B cell (primary cell): Measurements from ENCODE around the gene MTMR4. TPM values are rescaled to one million over a fixed set of nuclear protein-coding genes. Genes with fewer than 3 reads are reported as not detected.

Experiments
- ATAC-seq: fragments of 200-7000 bp; cut with Tn5 transposase; one replicate; pipeline ENCODE4 v1.10.0; 2021; ENCODE audit warnings: low read depth, mild to moderate bottlenecking, moderate number of reproducible peaks, moderate library complexity
- CTCF ChIA-PET: fragments of 350-600 bp; sonication (Branson Sonifier 250); formaldehyde crosslinking; loops from one replicate; lab custom pipeline; 2021; ENCODE audit warnings: antibody characterized with exemption, inconsistent platforms; lab: Charles Lee
- POLR2A ChIA-PET: fragments of 350-600 bp; sonication (Branson Sonifier 250); formaldehyde crosslinking; loops from one replicate; lab custom pipeline; 2021; ENCODE audit warnings: antibody characterized with exemption; lab: Charles Lee
- DNase-seq: peaks from one replicate; pipeline ENCODE4 v3.0.0; 2013
- H2AFZ ChIP-seq: 2 replicates; pipeline ENCODE4 v1.6.1; 2012; ENCODE audit warnings: mild to moderate bottlenecking, low read depth, low read length; ENCODE audit not compliant: insufficient read depth, poor library complexity, severe bottlenecking
- H3K27ac ChIP-seq, 2 donors: 1 replicate in 1 of 2; 2 replicates in 1 of 2; pipeline ENCODE4 v1.5.1; 2012 to 2013; ENCODE audit warnings: low read length in 2 of 2, mild to moderate bottlenecking in 2 of 2, moderate library complexity in 1 of 2
- H3K27me3 ChIP-seq, 4 experiments: fragments of 200-600 bp in 1 of 4; sonication (generic) in 1 of 4; replicated peaks in 1 of 4; 1 replicate in 2 of 4; 2 replicates in 2 of 4; pipeline versions ENCODE4 v1.6.1 to v1.7.0; 2013 to 2016; ENCODE audit warnings: low read length in 3 of 4, mild to moderate bottlenecking in 2 of 4, mixed read lengths in 1 of 4, moderate library complexity in 1 of 4; ENCODE audit not compliant: insufficient read depth in 4 of 4, control insufficient read depth in 3 of 4; ENCODE audit errors: control extremely low read depth in 1 of 4
- H3K36me3 ChIP-seq, 2 experiments: replicated peaks in 1 of 2; 1 replicate in 1 of 2; 2 replicates in 1 of 2; pipeline versions ENCODE4 v1.6.1 to v1.7.1; 2013; ENCODE audit warnings: low read length in 1 of 2; ENCODE audit not compliant: insufficient read depth in 2 of 2, control insufficient read depth in 1 of 2; ENCODE audit errors: control extremely low read depth in 1 of 2, extremely low read depth in 1 of 2
- H3K4me1 ChIP-seq, 2 donors: fragments of 200-600 bp in 1 of 2; sonication (generic) in 1 of 2; 1 replicate in 1 of 2; 2 replicates in 1 of 2; pipeline versions ENCODE4 v1.5.1 to v1.6.1; 2013 to 2017; ENCODE audit warnings: low read length in 2 of 2; ENCODE audit not compliant: control insufficient read depth in 2 of 2, insufficient read depth in 2 of 2
- H3K4me2 ChIP-seq: replicated peaks from 2 replicates; pipeline ENCODE3; 2012; ENCODE audit warnings: mild to moderate bottlenecking, low read depth, low read length; ENCODE audit not compliant: poor library complexity, severe bottlenecking
- H3K4me3 ChIP-seq, 5 experiments: fragments of 200-600 bp in 1 of 5; sonication (generic) in 1 of 5; 1 replicate in 3 of 5; 2 replicates in 2 of 5; pipeline versions ENCODE4 v1.5.1 to v1.7.0; 2011 to 2016; ENCODE audit warnings: low read length in 4 of 5, mild to moderate bottlenecking in 4 of 5, low read depth in 2 of 5, control low read depth in 1 of 5, moderate library complexity in 1 of 5; ENCODE audit not compliant: insufficient read depth in 1 of 5; ENCODE audit errors: control extremely low read depth in 1 of 5, extremely low read depth in 1 of 5
- H3K79me2 ChIP-seq: fragments of 200-600 bp; sonication (generic); one replicate; pipeline ENCODE4 v1.6.0; 2016; ENCODE audit warnings: low read length; ENCODE audit not compliant: control insufficient read depth, insufficient read depth
- H3K9ac ChIP-seq: fragments of 200-600 bp; sonication (generic); 2 replicates; pipeline ENCODE4 v1.6.1; 2017; ENCODE audit warnings: mild to moderate bottlenecking, low read length, moderate library complexity
- H3K9me3 ChIP-seq, 3 donors: one replicate each; pipeline versions ENCODE4 v1.6.1 to v1.7.1; 2013; ENCODE audit warnings: low read length in 2 of 3; ENCODE audit not compliant: control insufficient read depth in 2 of 3, insufficient read depth in 1 of 3; ENCODE audit errors: control extremely low read depth in 1 of 3
- H4K20me1 ChIP-seq: 2 replicates; pipeline ENCODE4 v1.6.0; 2012; ENCODE audit warnings: mild to moderate bottlenecking, low read length; ENCODE audit not compliant: insufficient read depth, control insufficient read depth, poor library complexity, severe bottlenecking
- H3K27ac Mint-ChIP-seq: one replicate; pipeline ENCODE4 v1.8.0; 2021; ENCODE audit warnings: mixed read lengths
- H3K27me3 Mint-ChIP-seq: one replicate; pipeline ENCODE4 v1.8.0; 2021; ENCODE audit warnings: mixed read lengths
- H3K4me1 Mint-ChIP-seq: one replicate; pipeline ENCODE4 v1.8.0; 2021; ENCODE audit warnings: mixed read lengths
- H3K4me3 Mint-ChIP-seq: one replicate; pipeline ENCODE4 v1.8.0; 2021; ENCODE audit warnings: mixed read lengths
- H3K9me3 Mint-ChIP-seq: one replicate; pipeline ENCODE4 v1.8.0; 2022; ENCODE audit warnings: mixed read lengths; ENCODE audit not compliant: insufficient read depth
- CTCF ChIP-seq: fragments of 200-600 bp; IDR thresholded peaks from one replicate; pipeline ENCODE4 v1.8.0; 2022; ENCODE audit warnings: antibody characterized with exemption, mild to moderate bottlenecking
- EZH2 ChIP-seq: IDR thresholded peaks from 2 replicates; pipeline ENCODE4 v1.6.1; 2012; ENCODE audit warnings: borderline replicate concordance, low read depth, mild to moderate bottlenecking, moderate library complexity, low read length; ENCODE audit not compliant: insufficient read depth, poor library complexity, severe bottlenecking
- WGBS: methylation state at CpG from one replicate; pipeline ENCODE4 v1.1.5; 2013; ENCODE audit warnings: missing lambda C conversion rate; ENCODE audit not compliant: insufficient coverage; 5-methylcytosine and 5-hydroxymethylcytosine counted together
- intact Hi-C: fragments of 100-400 bp; cut with micrococcal nuclease; formaldehyde crosslinking; loops from one replicate; pipeline ENCODE4 v1.10.0; 2022
- polyA plus RNA-seq: library from polyadenylated mRNA; depleted of rRNA; stranded (reverse); fragments of >200 nt; gene quantifications from 2 replicates; pipeline ENCODE4 v1.2.3, GENCODE V29; 2012
- total RNA-seq, 2 donors: library from RNA; stranded (reverse); fragments of 120-200 nt in 1 of 2; gene quantifications; 1 replicate in 1 of 2; 2 replicates in 1 of 2; pipeline versions ENCODE4 v1.2.3 to v1.2.4, GENCODE V29; 2013 to 2022

Gene MTMR4
- total and polyA plus RNA-seq, 2 donors (not counting 1 experiment from before 2014, with no cell fraction given): 35.2 to 84.7 TPM

DNA sequence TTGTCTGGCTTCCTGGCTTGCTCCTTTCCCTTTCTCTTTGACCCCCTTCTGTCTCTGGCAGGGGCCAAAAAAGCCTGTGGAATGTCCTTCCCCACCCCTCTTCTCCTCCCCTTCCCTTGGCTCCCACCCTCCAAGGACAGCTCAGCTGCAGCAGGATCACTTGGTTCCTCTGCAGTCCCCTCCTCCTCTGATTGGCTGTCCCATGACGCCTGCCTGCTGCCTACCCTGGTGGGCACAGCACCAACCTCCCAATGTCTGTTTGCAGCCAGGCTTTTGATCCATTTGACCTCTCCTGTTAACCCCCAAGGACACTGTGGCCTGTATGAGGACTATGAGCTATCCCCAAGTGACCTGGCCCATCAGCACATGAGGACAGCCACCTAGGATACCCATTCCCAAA is 14.8 kb upstream of the MTMR4 start:
- no peaks in the 10 kb centered on the region for H3K36me3 ChIP-seq
- H3K27me3 ChIP-seq: peaks cover 0 to 33% (median 12%) of the 10 kb centered on the region in 4 experiments
- H3K9me3 Mint-ChIP-seq: no peaks in the 10 kb centered on the region
- peaks cover 6% of the 10 kb centered on the region for H3K4me1 Mint-ChIP-seq
- 64% methylated on average over 1 of the region's 1 CpG for WGBS
- H3K27ac ChIP-seq: no peak overlapping the region
- no peak overlapping the region for H3K4me3 Mint-ChIP-seq
- H4K20me1 ChIP-seq: no peaks in the 10 kb centered on the region
- no peak overlapping the region for H3K4me2 ChIP-seq
- ChIA-PET POLR2A (no interaction called here), CTCF (interaction anchor here (0.7 kb wide), 1 partner anchor 1670 kb away, joined by 5 read pairs; no protein-coding TSS in a partner anchor)
- no peaks in the 10 kb centered on the region for H3K9me3 ChIP-seq
- TF ChIP-seq EZH2 (no peak), CTCF (no peak)
- H3K79me2 ChIP-seq: no peaks in the 10 kb centered on the region
- no peak overlapping the region for H3K9ac ChIP-seq
- H3K4me3 ChIP-seq: no peak overlapping the region
- H3K4me1 ChIP-seq: peaks cover 12 to 13% of the 10 kb centered on the region in 2 donors
- DNase-seq: no peak
- H2AFZ ChIP-seq: no peak overlapping the region
- H3K27ac Mint-ChIP-seq: no peak overlapping the region
- peaks cover 23% of the 10 kb centered on the region for H3K27me3 Mint-ChIP-seq
- ATAC-seq: no peak
- intact Hi-C loops: no loop called here

DNA sequence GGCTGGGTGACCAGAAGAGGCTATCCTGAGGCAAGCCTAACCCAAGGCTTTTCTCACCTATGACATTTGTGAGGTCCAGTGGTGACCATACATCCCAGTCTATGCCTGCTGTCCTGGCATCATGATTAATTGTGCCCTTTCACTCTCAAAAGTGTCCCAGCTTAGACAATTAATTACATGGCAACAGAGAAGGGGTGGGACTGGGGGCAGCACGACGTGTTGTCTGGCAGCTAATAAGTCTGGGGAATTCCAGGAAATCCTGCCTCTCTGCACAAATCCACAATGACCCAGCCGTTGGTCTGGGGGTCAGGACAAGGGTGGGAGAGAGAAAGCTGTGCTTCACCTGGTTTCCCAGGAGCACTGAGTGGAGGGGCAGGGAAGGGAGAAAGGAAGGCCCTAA is 14.0 kb upstream of the MTMR4 start:
- no peak overlapping the region for H3K27ac ChIP-seq
- WGBS: no CpG with 5 or more reads among the region's 3 CpGs
- Mint-ChIP-seq H3K4me1 (peaks cover 6% of the 10 kb centered on the region), H3K4me3 (no peak overlapping the region), H3K27ac (no peak overlapping the region), H3K27me3 (peaks cover 22% of the 10 kb centered on the region), H3K9me3 (no peaks in the 10 kb centered on the region)
- H4K20me1 ChIP-seq: no peaks in the 10 kb centered on the region
- peaks cover 12 to 13% of the 10 kb centered on the region in 2 donors for H3K4me1 ChIP-seq
- TF ChIP-seq CTCF (no peak), EZH2 (no peak)
- no peak overlapping the region for H3K9ac ChIP-seq
- CTCF ChIA-PET: interaction anchor here (2.0 kb wide), 1 partner anchor 10 kb away, joined by 8 read pairs; no protein-coding TSS in a partner anchor
- ATAC-seq (no peak), DNase-seq (no peak)
- no peaks in the 10 kb centered on the region for H3K9me3 ChIP-seq
- no peaks in the 10 kb centered on the region for H3K79me2 ChIP-seq
- H3K4me2 ChIP-seq: no peak overlapping the region
- POLR2A ChIA-PET: no interaction called here
- H2AFZ ChIP-seq: no peak overlapping the region
- peaks cover 0 to 25% (median 9%) of the 10 kb centered on the region in 4 experiments for H3K27me3 ChIP-seq
- H3K4me3 ChIP-seq: no peak overlapping the region
- intact Hi-C loops: no loop called here
- no peaks in the 10 kb centered on the region for H3K36me3 ChIP-seq
